PC-9 (cell line): Measurements from ENCODE around the gene DIP2C. TPM values are rescaled to one million over a fixed set of nuclear protein-coding genes. Genes with fewer than 3 reads are reported as not detected.

Source experiments
- BruUV-seq: library from RNA; stranded (reverse); fragments of 400-500 nt; replicated peaks from 2 replicates; lab custom pipeline; 2021; lab: Mats Ljungman, UMichigan
- CTCF ChIA-PET: fragments of 300-600 bp; sonication (Branson Sonifier 250); formaldehyde crosslinking; loops from one replicate; lab custom pipeline; 2022; ENCODE audit warnings: antibody characterized with exemption; lab: Charles Lee
- POLR2A ChIA-PET: fragments of 300-600 bp; sonication (Branson Sonifier 250); formaldehyde crosslinking; loops from one replicate; lab custom pipeline; 2022; ENCODE audit warnings: antibody characterized with exemption; ENCODE audit not compliant: unreplicated experiment; lab: Charles Lee
- DNase-seq, 2 experiments: peaks; one replicate each; pipeline versions ENCODE4 v3.0.0 to v3.0.0-alpha.2; 2015 to 2022; ENCODE audit warnings: mixed read lengths in 1 of 2
- H2AFZ ChIP-seq: fragments of 200-600 bp; sonication (generic); 2 replicates; pipeline ENCODE4 v1.8.1; 2017; ENCODE audit warnings: antibody characterized with exemption
- H3F3A ChIP-seq: fragments of 200-600 bp; sonication (generic); 2 replicates; pipeline ENCODE4 v1.8.1; 2017; ENCODE audit warnings: antibody characterized with exemption, mild to moderate bottlenecking, low read depth; ENCODE audit not compliant: insufficient read depth
- H3K27ac ChIP-seq: fragments of 200-600 bp; sonication (generic); 2 replicates; pipeline ENCODE4 v1.6.1; 2016; ENCODE audit warnings: mixed run types
- H3K27me3 ChIP-seq: fragments of 200-600 bp; sonication (generic); 2 replicates; pipeline ENCODE4 v1.6.1; 2016; ENCODE audit warnings: low read depth, mixed run types; ENCODE audit not compliant: insufficient read depth
- H3K36me3 ChIP-seq: fragments of 200-600 bp; sonication (generic); 2 replicates; pipeline ENCODE4 v1.6.1; 2016; ENCODE audit warnings: low read depth, mixed run types
- H3K4me1 ChIP-seq: fragments of 200-600 bp; sonication (generic); replicated peaks from 2 replicates; pipeline ENCODE4 v1.6.1; 2016; ENCODE audit warnings: mixed run types; ENCODE audit not compliant: insufficient read depth
- H3K4me2 ChIP-seq: fragments of 200-600 bp; sonication (generic); 2 replicates; pipeline ENCODE4 v1.6.1; 2017; ENCODE audit warnings: mixed run types
- H3K4me3 ChIP-seq: fragments of 200-600 bp; sonication (generic); 2 replicates; pipeline ENCODE4 v1.6.1; 2016; ENCODE audit warnings: mixed run types
- H3K79me2 ChIP-seq: fragments of 200-600 bp; sonication (generic); 2 replicates; pipeline ENCODE4 v1.6.1; 2017; ENCODE audit warnings: low read depth, mixed run types
- H3K9me2 ChIP-seq: fragments of 200-600 bp; sonication (generic); 2 replicates; pipeline ENCODE4 v1.8.1; 2017; ENCODE audit warnings: mild to moderate bottlenecking; ENCODE audit not compliant: insufficient read depth
- H3K9me3 ChIP-seq: fragments of 200-600 bp; sonication (generic); 2 replicates; pipeline ENCODE4 v1.8.1; 2016; ENCODE audit warnings: low read depth; ENCODE audit not compliant: insufficient read depth
- H4K20me1 ChIP-seq: fragments of 200-600 bp; sonication (generic); 2 replicates; pipeline ENCODE4 v1.8.1; 2017; ENCODE audit not compliant: insufficient read depth
- EZH2 ChIP-seq: fragments of 200-600 bp; sonication (generic); IDR thresholded peaks from 2 replicates; pipeline ENCODE4 v1.8.0; 2017; ENCODE audit warnings: antibody characterized with exemption, low read depth
- intact Hi-C: fragments of 100-400 bp; cut with micrococcal nuclease; formaldehyde crosslinking; loops from one replicate; pipeline ENCODE4 v1.10.0; 2022; ENCODE audit not compliant: unreplicated experiment
- total RNA-seq: library from RNA; stranded (reverse); gene quantifications from 2 replicates; pipeline ENCODE4 v1.2.3, GENCODE V29; 2021
- TF ChIP-seq, protein P1 (sequence below): fragments of 200-600 bp; sonication (generic); conservative IDR thresholded peaks from 2 replicates; pipeline ENCODE4 v1.6.1; 2017; ENCODE audit warnings: mixed run types, antibody characterized with exemption, mild to moderate bottlenecking, moderate library complexity

The DIP2C gene
- total RNA-seq, 1 experiment from 2014 or later = 0.83 TPM

GRCh38 chr10:367636-368035 is 321.8 kb downstream of the DIP2C start:
- intact Hi-C loops = no loop called here
- POLR2A ChIA-PET = no interaction called here
- no TSS peak for BruUV-seq

GRCh38 chr10:366186-366585 is 323.3 kb downstream of the DIP2C start:
- BruUV-seq = no TSS peak
- Histone ChIP-seq H3K79me2 (no peaks in the 10 kb centered on the region), H3K36me3 (no peaks in the 10 kb centered on the region), H3K27me3 (peaks cover 69% of the 10 kb centered on the region), H3K27ac (no peak overlapping the region), H3F3A (no peaks in the 10 kb centered on the region), H3K4me1 (no peaks in the 10 kb centered on the region), H3K4me3 (no peak overlapping the region), H4K20me1 (no peaks in the 10 kb centered on the region), H2AFZ (no peak overlapping the region), H3K4me2 (no peak overlapping the region), H3K9me3 (no peaks in the 10 kb centered on the region), H3K9me2 (no peaks in the 10 kb centered on the region)
- CTCF ChIA-PET = no interaction called here
- POLR2A ChIA-PET = no interaction called here
- no peak for DNase-seq
- no peak for TF ChIP-seq EZH2
- TF ChIP-seq, protein P1, sequence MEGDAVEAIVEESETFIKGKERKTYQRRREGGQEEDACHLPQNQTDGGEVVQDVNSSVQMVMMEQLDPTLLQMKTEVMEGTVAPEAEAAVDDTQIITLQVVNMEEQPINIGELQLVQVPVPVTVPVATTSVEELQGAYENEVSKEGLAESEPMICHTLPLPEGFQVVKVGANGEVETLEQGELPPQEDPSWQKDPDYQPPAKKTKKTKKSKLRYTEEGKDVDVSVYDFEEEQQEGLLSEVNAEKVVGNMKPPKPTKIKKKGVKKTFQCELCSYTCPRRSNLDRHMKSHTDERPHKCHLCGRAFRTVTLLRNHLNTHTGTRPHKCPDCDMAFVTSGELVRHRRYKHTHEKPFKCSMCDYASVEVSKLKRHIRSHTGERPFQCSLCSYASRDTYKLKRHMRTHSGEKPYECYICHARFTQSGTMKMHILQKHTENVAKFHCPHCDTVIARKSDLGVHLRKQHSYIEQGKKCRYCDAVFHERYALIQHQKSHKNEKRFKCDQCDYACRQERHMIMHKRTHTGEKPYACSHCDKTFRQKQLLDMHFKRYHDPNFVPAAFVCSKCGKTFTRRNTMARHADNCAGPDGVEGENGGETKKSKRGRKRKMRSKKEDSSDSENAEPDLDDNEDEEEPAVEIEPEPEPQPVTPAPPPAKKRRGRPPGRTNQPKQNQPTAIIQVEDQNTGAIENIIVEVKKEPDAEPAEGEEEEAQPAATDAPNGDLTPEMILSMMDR = no peak
- intact Hi-C loops = no loop called here

More at GRCh38 chr10:367636-368035, 321.8 kb downstream of the DIP2C start:
- no peaks in the 10 kb centered on the region for H3K79me2 ChIP-seq
- TF ChIP-seq, protein P1 = no peak
- TF ChIP-seq EZH2 = no peak
- no peak for DNase-seq
- H3K27me3 ChIP-seq = peaks cover 65% of the 10 kb centered on the region
- no peaks in the 10 kb centered on the region for H3F3A ChIP-seq
- H3K27ac ChIP-seq = no peak overlapping the region
- no peaks in the 10 kb centered on the region for H3K4me1 ChIP-seq
- no peak overlapping the region for H3K4me3 ChIP-seq
- no peaks in the 10 kb centered on the region for H3K9me2 ChIP-seq
- no peaks in the 10 kb centered on the region for H4K20me1 ChIP-seq
- H3K36me3 ChIP-seq = no peaks in the 10 kb centered on the region
- H3K9me3 ChIP-seq = no peaks in the 10 kb centered on the region
- no peak overlapping the region for H2AFZ ChIP-seq
- CTCF ChIA-PET = no interaction called here
- H3K4me2 ChIP-seq = no peak overlapping the region

DNA sequence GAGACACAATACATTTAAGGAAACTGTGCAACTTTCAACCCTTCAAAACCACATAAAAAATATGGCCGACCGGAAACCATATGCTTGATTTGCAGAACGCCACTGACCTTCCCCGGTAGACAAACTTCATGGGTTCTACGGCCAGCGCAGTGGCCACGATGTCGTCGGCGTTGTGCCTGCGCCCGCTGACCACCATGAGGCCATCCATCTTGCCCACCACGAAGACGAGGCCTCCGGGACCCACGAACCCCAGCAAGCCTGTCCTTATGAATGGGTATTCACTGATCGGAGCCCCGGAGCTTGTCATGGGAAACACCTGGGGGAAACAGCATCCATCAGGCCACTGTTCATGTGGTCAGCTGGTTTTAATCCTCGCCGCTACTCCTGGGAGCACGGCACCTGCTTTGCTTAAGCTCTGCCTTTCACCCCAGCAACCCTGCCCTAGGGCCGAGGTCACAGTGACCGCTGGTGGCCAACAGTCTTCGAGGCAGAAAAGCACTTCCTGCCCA is 325.1 kb downstream of the DIP2C start:
- H3K9me2 ChIP-seq = no peaks in the 10 kb centered on the region
- H3K79me2 ChIP-seq = no peaks in the 10 kb centered on the region
- intact Hi-C loops = no loop called here
- no TSS peak for BruUV-seq
- no peaks in the 10 kb centered on the region for H4K20me1 ChIP-seq
- no peak overlapping the region for H3K27ac ChIP-seq
- no peaks in the 10 kb centered on the region for H3K9me3 ChIP-seq
- CTCF ChIA-PET = no interaction called here
- no peak overlapping the region for H3K4me2 ChIP-seq
- no peak overlapping the region for H3K4me3 ChIP-seq
- TF ChIP-seq, protein P1 = no peak
- no peak for TF ChIP-seq EZH2
- peaks cover 70% of the 10 kb centered on the region for H3K27me3 ChIP-seq
- no peak overlapping the region for H2AFZ ChIP-seq
- POLR2A ChIA-PET = no interaction called here
- H3K36me3 ChIP-seq = no peaks in the 10 kb centered on the region
- no peaks in the 10 kb centered on the region for H3F3A ChIP-seq
- no peak for DNase-seq
- H3K4me1 ChIP-seq = no peaks in the 10 kb centered on the region
